Urinary bladder (tissue), 4 donors: ENCODE data around the gene WIPI1. TPM values are rescaled to one million over a fixed set of nuclear protein-coding genes. Genes with fewer than 3 reads are reported as not detected.
"Not testable (repeated sequence)": the region's sequence is repeated elsewhere in the genome, so short reads cannot be mapped to it uniquely, and the experiment has no call there.

ENCODE experiments used
- DNase-seq: peaks from one replicate; pipeline ENCODE4 v3.0.0-alpha.2; 2015; ENCODE audit errors: extremely low spot score
- H3K27ac ChIP-seq: one replicate; pipeline ENCODE4 v1.5.1; 2013; ENCODE audit warnings: low read depth, mild to moderate bottlenecking, moderate library complexity
- H3K36me3 ChIP-seq: one replicate; pipeline ENCODE4 v1.6.1; 2013; ENCODE audit warnings: mild to moderate bottlenecking, moderate library complexity; ENCODE audit not compliant: insufficient read depth
- H3K4me1 ChIP-seq: one replicate; pipeline ENCODE4 v1.6.1; 2013; ENCODE audit warnings: mild to moderate bottlenecking, moderate library complexity; ENCODE audit not compliant: insufficient read depth
- H3K4me3 ChIP-seq: one replicate; pipeline ENCODE4 v1.5.1; 2013; ENCODE audit warnings: low read depth, low read length
- WGBS: extraction: QIAGEN DNeasy Blood & Tissue Kit; methylation state at CpG from one replicate; pipeline ENCODE4 v1.1.7; 2013; 5-methylcytosine and 5-hydroxymethylcytosine counted together
- polyA plus RNA-seq: library from polyadenylated mRNA; stranded (reverse); fragments of 200-250 nt; gene quantifications from one replicate; pipeline ENCODE4 v1.2.3, GENCODE V29; 2013
- small RNA-seq: library from RNA; depleted of rRNA; stranded (forward); fragments of <200 nt; gene quantifications from one replicate; pipeline ENCODE3, GENCODE V24; 2014
- total RNA-seq: library from RNA; depleted of rRNA; stranded (reverse); fragments of >200 nt; gene quantifications from one replicate; pipeline ENCODE4 v1.2.3, GENCODE V29; 2014
- donor health status: healthy with polysubstance abuse.
- donor health status: healthy.

WIPI1 gene
- total and polyA plus RNA-seq, 2 donors = 35.4 to 61.1 TPM

- no peak for DNase-seq
- Histone ChIP-seq H3K4me3 (no peak overlapping the region), H3K27ac (peak overlapping the region; percentile 76), H3K4me1 (no peaks in the 10 kb centered on the region), H3K36me3 (no peaks in the 10 kb centered on the region)
- 48% methylated on average over 8 of the region's 8 CpGs for WGBS
Measured at GRCh38 chr17:68377771-68378267, 79.5 kb downstream of the WIPI1 start.

- not testable (repeated sequence) for H3K4me1 ChIP-seq, H3K36me3 ChIP-seq, H3K4me3 ChIP-seq, DNase-seq, H3K27ac ChIP-seq
- 82% methylated on average over 2 of the region's 2 CpGs for WGBS
Measured at GRCh38 chr17:68376178-68376577, 81.1 kb downstream of the WIPI1 start.

- no peaks in the 10 kb centered on the region for H3K4me1 ChIP-seq
- H3K4me3 ChIP-seq = no peak overlapping the region
- H3K27ac ChIP-seq = no peak overlapping the region
- DNase-seq = no peak
- 94% methylated on average over 8 of the region's 8 CpGs for WGBS
- no peaks in the 10 kb centered on the region for H3K36me3 ChIP-seq
Measured at GRCh38 chr17:68375566-68375965, 81.7 kb downstream of the WIPI1 start.

Small RNA genes lying within 50 kb of the gene (small RNA-seq; reads per million reads assigned to genes)
- gene MIR635 = not detected

Other genes with a start within 250 kb of the WIPI1 start
- gene AMZ2, start 209.5 kb downstream of the WIPI1 start, total RNA-seq = 45.8 TPM
- 54.1 TPM for gene AMZ2, start 209.5 kb downstream of the WIPI1 start, polyA plus RNA-seq
- gene SLC16A6, start 166.4 kb downstream of the WIPI1 start, total RNA-seq = 0.74 TPM
- 0.41 TPM for gene SLC16A6, start 166.4 kb downstream of the WIPI1 start, polyA plus RNA-seq
- 3.3 TPM for gene ARSG, start 166.0 kb downstream of the WIPI1 start, total RNA-seq
- 2.9 TPM for gene ARSG, start 166.0 kb downstream of the WIPI1 start, polyA plus RNA-seq
- 326 TPM for gene PRKAR1A, start 54.9 kb upstream of the WIPI1 start, total RNA-seq
- gene PRKAR1A, start 54.9 kb upstream of the WIPI1 start, polyA plus RNA-seq = 183 TPM
- gene FAM20A, start 143.9 kb upstream of the WIPI1 start, total RNA-seq = 6.1 TPM
- 5.4 TPM for gene FAM20A, start 143.9 kb upstream of the WIPI1 start, polyA plus RNA-seq